Measurements from ENCODE around the gene IL18RAP. TPM values are rescaled to one million over a fixed set of nuclear protein-coding genes. Genes with fewer than 3 reads are reported as not detected.

IL18RAP gene
- total RNA-seq, 1 donor from 2014 or later = 0.89 TPM

DNA sequence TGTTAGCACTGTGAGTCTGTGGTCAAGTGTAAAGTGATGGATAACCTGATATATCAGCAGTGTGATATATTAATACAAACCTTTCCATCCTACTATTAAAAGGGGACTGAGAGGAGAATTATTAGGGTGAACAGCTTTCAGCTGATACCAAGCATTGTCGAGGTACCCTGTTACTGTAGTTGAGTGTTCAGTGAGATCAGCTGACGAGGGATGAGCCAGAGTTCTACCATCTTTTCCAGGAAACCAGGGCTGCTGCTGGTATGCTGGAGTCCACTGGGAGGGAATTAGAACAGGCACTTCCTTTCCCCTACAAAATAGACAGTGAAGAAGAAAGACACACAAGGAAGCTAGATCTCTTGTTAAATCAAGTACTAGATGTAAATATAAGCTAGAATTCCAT, 408 bp downstream of the IL18RAP start:
- DNase-seq = no peak

DNA sequence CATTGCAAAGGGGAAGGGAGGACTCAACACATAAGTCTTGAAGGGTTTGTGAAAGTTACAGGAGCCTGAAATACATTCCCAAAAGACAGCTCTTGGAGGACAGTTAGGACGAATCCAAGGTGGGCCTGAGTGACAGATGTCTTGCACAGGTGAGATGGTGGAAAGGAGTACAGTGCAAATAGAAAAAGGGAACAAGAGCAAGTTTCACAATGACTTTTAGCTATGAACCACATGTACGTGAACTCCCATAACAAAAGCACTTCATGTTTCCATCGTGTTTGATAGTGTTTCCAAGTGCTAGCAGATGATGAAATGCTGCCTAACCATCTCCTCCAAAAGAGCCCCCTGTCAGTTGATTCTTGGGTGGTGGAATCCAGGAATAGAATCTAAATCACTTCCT, 1.8 kb downstream of the IL18RAP start:
- DNase-seq = no peak

DNA sequence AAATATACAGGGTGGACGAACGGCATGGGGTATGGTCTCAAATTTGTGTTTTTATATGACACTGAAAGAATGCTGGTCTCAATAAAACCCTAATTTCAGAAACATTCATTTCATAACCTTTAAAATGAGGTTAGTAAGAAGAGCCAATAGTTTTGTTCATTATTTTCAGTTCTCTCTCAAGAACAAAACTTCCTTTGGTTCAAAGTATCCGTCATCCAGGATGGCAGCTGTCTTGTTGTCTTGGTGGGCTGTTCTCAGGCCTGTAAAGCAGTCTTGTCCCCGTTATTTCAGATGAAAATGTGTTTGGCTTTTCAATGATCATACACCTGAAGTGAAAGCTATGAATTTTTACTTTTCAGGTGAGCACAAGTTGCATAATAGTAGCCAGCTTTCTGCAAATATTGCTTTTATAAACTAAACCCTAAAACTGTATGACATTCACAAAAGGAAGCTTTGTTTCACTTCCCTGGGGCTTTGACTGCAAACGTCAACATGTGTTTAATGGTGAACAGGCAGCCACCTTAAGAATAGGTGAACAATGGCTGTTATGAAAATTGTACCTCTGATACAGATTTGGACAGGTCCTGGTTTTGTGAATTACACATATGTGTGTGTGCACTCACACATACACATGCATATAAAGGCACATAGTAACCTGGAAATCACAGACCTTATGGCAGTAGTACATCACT, 2.6 kb downstream of the IL18RAP start:
- no peak for DNase-seq

DNA sequence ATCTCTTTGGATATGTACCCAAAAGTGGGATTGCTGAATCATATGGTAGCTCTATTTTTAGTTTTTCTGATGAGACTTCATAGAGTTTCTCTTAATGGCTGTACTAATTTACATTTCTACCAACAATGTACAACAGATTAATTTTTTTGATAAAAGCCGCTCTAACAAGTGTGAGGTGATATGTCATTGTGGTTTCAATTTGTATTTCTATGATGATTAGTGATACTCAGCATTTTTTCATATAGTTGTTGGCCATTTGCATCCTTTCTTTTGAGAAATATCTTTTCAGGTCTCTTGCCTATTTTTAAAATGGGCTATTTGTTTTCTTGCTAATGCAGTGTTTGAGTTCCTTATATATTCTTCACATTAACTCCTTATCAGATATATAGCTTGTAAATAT, 4.3 kb downstream of the IL18RAP start:
- no peak for DNase-seq

DNA sequence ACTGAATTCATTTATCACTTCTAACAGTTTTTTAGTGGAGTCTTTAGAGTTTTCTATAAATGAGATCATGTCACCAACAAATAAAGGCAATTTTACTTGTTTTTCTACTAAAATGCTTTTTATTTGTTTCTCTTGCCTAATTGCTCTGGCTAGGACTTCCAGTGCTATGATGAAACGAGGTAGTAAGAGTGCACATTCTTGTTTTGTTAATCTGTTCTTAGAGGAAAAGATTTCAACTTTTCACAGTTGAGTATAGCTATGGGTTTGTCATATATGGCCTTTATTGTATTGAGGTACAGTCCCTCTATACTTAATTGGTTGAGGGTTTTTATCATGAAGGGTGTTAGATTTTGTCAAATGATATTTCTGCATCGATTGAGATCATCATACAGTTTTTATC, 5.6 kb downstream of the IL18RAP start:
- DNase-seq = no peak

DNA sequence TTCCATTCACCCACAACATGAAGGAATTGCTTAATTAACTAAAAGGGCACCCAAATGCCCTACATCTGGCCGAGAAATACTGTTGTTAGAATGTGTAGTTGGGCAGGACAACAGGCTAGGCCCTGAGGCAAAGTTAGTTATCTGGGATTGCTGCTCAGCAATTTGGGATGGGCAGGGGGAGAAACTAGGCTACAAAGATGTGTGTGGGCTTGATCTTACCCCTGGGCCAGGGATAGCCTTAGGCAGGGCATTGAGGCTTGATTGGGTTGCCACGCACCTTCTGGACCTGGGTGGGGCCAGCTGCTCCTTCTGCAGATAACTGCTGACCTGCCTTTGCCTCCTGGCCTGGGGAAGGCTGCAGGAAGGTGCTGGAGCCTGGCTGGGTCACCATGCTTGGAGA, 9.4 kb downstream of the IL18RAP start:
- no peak for DNase-seq

DNA sequence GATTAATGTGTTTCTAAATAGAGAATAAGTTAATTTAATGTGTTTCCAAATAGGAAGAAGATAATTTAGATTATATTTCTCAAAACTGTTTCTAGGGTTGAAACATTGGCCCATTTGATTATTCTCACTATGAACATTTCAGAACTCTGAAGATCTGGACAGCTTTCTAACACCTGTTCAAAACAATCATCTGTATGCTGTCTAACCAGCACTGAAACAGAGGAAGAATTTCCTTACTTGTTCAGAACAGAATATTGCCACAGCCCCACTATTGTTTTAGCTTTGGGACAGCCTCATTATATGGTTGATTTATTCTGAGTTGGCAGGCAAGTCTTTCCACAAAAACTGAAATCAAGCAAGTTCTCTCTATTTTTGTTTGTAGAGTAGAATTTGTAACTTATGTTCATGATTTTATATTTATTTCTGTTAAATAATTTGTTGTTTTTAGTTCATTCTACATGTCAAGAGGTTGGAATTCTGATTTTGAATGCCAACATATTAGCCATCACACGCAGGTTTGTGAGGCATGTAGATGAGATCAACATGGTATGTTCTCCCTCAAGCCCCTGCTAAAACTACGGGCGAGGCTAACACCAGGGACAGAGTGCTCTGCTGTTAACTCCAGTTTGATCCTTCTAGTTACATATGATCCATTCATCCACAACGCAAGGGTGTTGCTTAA, 11.2 kb downstream of the IL18RAP start:
- no peak for DNase-seq

DNA sequence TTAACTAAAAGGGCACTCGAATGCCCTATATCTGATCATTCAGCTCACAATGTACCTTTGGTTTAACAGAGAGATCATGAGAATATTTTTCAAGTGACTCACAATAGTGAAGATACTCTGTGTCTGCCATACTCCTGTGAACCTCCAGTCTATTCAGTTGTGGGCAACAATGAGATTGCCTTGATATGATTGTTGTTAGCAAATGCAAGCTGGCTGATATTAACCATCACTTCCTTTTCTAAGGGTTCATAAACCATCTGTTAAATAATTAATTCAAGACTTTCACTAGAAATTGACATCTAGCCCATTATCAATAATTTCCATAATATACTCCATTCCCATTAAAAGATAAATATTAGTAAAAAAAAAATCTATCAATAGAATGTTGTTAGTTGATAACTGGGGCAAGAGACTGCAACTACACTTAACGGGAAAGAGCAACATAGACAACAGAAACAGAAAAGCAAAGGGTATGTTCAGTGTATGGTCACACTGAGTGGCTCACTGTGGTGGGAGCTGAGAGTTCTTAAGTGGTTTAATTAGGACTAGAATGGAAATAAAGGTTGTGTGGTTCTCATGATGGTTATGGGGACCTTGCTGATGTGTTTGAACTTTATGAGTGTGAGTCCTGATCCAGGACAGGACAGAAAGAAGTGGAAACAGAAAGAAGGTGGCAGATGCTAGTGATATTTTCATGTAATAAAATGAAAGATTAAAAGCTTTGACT, 11.9 kb downstream of the IL18RAP start:
- no peak for DNase-seq

DNA sequence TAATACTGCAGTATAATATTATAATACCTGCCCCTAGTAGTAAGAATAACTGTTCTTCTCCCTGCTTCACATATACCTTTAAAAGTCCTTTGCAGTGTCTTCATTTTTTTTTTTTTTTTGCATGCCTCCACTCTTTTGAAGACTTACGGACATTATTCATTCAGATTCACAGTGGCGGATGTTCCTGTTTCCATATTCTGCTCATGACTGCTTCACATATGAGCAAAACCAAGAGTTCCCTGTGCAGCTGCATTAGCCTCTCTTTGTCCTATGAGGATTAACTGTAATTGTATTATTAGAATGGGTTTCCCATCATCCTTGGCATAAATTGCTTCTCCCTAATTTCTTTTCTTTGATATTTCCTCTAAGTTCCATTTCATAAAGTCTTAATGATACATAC, 12.8 kb downstream of the IL18RAP start:
- no peak for DNase-seq

DNA sequence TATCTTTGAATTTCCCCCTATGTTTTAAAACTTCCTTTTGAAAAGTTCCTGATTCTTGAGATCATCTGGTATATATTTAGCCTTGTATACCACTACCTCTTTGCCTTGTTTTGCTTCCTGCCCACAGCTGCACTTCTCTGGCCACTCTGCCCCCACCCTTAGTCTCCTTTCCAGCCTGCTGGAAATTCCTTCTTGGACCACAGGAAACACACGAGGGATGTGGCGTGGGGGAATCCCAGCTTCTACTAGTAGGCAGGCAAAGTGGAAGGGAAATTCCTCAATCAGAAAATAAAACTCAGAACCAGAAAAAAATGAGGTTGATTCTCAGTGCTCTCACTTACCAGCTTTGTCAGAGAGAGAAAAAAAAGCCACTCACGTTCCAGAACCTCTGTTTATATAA, 13.4 kb downstream of the IL18RAP start:
- DNase-seq = no peak

DNA sequence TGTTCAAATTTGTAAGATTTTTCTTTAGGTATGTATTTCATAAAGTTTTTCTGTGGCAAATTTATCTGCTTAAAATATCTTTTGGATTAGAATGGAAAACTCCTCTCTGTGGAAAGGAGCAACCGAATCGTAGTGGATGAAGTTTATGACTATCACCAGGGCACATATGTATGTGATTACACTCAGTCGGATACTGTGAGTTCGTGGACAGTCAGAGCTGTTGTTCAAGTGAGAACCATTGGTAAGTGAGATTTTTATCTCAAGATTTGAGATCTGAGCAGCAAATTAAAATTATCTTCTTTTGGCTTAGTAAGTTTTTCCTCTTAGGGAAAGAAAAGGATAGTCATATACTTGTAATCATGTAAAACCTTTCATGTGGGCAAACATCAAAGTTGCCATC, 14.2 kb downstream of the IL18RAP start:
- DNase-seq = no peak

DNA sequence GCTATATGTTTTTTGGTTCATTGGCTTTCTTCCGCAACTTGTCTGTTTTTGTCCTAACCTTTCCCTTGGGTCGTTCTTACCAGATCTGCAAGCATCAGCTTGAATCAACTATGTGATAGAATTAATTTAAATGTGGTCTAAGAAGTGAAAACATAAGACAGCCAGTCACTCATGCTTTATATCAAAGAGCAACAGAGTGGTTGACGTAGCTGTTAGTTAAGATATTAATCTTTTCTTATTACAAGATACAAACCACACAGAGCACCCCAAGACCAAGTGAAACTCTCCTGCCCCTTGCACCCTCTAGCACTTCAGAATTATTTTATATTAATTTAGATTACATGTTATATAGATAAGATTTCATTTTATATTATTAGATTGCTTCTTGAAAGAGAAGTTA, 15.2 kb downstream of the IL18RAP start:
- DNase-seq = no peak

DNA sequence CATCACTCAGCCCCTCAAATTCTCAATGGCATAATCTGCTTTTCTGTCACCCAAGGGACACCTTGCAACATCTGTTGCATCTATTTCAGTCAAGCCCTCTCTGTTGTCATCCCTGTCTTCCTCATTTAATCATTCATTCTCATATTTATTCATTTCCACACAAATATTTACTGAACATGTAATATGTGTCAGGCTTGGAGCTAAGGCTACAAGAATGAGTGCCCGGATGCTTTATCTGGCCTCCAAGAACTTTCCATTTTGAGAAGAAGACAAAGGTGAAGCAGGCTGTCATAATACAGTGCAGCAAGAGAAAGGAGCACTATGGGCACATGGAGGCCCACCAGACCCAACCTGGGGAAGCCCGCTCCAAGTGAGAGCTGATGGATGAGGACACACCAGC, 15.6 kb downstream of the IL18RAP start:
- DNase-seq = no peak

DNA sequence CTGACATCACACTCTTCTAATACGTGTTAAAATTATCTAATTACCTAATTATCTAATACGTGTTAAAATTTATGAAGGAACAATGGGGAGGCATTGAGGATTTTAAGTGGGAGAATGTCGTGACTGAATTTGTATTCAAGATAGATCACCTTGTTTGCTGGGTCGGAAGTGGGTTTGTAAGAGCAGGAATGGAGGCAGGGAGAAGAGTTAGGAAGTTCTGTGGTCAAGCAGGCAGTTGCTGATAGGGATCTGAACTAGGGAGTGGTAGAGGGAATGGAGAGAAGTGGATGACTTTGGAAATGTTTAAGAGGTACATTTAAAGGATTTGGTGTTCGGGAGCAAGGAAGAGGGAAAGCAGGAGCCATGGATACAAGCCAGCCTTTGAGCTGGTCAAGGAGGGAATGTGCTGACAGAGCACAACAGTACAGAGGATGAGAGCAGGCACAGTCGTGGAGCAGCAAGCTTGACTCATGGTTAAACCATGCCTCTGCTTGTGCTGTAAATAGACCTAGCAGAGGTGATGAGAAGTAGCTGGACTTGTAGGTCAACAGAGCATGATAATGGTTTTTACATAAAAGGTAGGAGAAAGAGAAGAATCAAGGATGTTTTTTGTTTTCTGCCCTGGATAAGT, 16.2 kb downstream of the IL18RAP start:
- DNase-seq = no peak

DNA sequence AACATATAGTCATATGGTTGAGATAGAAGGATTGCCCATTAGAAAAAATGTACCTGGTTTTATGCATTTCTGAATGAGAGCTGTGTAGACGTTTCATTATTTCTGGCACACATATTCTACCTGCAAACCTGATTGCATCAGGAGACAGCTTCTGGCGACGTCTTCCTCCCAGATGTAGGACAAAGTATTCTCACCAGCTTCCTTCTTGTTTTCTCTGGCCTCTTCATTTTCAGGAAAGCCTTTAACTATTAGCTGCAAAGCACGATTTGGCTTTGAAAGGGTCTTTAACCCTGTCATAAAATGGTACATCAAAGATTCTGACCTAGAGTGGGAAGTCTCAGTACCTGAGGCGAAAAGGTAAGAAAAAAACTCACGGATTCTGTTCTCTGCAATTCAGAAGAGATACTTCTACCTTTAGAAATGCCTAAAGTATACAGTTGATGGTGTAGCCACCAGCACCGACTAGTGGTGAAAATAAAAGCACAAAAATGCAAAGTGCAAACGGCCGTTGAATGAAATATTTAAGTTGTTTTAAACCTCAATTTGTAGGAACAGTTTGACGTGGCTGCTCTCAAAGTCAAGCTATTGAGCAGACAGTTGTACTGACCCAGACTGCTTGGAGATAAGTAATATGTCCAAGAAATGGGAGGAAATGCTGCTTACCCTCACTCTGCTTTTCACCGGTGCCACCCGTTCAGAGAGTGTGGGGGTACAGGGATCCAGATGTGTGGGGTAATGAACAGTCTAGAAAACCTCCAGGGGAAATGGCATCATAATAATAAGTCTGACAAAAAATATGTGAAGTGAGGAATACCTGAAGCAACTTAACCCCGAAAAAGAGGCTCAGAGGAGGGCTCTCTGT, 20.2 kb downstream of the IL18RAP start:
- peak; percentile 10 for DNase-seq

DNA sequence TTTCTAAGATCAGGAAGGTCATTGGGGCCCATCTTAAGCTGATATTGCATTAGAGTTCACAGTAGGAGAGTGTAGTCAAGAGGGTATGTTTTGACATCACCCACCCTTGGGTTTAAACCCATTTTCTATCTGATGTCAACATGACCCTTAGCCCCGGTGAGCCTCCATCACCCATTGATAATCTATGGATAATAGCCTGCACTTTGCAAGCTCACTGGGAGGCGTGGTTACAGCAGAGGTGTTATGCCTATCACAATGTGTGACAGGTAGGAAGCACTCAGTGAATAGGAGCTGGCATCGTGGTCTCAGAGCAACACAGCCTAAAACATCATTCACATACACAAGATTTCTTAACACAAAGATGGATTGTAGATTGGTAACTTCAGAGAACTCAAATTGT, 21.3 kb downstream of the IL18RAP start:
- DNase-seq = no peak

DNA sequence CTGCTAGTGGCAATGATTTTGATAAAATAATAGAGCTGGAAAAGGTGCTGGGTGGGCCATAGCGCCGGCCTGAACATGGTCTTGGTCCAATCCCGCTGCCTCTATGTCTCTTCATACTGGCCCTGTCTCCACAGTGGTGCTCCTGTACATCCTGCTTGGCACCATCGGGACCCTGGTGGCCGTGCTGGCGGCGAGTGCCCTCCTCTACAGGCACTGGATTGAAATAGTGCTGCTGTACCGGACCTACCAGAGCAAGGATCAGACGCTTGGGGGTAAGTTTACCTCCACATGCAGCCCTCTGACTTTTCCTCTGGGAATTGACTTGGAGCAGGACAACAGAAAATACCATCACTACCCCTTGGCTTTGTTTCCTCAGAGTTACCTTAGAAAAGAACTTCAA, 24.0 kb downstream of the IL18RAP start:
- no peak for DNase-seq

DNA sequence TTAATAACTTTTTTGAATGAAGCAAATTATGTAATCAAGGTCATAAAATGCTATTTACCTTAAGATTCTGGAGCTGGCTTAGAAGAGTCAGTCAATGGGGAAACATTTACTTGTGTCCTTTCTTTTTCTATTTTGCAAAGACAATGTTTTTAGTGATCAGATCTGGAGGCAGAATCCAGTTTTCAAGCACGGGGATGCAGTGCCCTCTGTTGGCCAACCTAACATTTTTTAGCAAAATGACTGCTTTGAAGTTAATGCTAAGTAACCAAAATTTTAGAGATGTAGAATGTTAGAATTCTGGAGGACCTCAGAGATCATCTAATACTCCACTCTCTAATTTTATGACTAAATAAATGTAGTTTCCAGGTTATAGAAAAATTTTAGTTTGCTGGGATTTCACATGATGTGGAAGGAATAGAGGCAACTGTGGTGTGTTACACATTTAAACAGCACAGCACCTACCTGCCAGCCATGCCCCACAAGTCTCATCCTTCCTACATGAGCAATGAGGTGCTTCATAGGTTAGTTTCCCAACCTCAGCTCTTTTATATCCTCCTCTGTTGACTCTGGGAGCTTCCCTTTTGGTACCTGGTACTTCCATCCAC, 26.5 kb downstream of the IL18RAP start:
- peak; percentile 43 for DNase-seq

DNA sequence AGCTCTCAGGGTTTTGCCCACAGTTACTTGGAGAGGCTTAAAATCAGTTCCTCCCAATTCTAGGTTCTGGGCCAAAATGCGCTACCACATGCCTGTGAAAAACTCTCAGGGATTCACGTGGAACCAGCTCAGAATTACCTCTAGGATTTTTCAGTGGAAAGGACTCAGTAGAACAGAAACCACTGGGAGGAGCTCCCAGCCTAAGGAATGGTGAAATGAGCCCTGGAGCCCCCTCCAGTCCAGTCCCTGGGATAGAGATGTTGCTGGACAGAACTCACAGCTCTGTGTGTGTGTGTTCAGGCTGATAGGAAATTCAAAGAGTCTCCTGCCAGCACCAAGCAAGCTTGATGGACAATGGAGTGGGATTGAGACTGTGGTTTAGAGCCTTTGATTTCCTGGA, 29.0 kb downstream of the IL18RAP start:
- no peak for DNase-seq

DNA sequence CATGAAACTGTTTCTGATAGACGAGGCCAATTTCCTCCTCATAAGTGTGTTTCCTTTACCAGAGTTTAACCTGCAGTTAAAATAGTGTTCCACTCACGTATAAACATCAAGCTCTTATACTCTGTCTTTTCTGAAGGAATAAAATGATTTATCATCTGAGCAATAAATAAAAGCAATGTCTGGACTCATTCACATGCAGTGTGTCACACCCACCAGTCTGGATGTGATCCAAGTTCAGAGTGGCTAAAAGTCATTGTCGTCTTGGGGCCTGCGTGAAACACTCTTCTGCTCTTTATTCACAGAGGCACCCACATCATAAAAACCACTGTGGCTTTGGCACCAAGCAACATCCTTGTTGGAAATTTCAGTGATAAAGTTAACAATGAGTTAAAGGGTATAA, 30.5 kb downstream of the IL18RAP start:
- no peak for DNase-seq

DNA sequence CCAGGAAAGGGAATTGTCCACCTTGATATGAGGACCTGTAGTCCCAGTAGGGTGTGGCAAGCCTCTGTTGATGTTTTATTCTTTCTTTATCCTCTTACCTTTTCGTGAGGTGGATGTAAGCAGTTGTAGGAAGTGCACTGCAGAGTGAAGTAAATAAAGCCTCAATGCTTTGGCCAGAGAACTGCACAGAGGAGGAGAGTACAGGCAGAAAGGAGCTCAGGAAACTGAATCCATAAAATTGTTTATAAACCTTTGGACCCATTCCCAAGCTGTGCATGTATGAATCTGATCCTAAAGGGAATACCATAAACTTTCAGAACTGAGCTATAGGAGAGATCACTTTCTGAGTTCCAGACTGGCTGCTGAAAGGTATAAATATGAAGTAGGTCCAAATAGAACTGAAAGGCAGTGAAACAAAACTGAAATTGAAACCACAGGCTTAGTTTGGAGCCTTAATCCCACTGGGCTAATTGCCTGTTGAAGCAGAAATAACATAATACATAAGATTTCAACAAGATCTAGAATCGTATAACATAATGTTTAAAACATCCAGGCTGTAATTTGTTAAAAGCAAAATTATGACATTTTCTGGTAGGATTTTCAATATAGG, 32.2 kb downstream of the IL18RAP start:
- no peak for DNase-seq
